Activated T-helper 9 cell treated with anti-CD3 and anti-CD28 coated beads, Interleukin-2, amount 50 U/mL, for 16 hours (primary cell): ENCODE results near the gene C6orf58.
"Not testable (repeated sequence)": the region's sequence is repeated elsewhere in the genome, so short reads cannot be mapped to it uniquely, and the experiment has no call there.

Source experiments
- DNase-seq: peaks from one replicate; pipeline ENCODE4 v3.0.0-alpha.2; 2020; ENCODE audit warnings: low read depth

Gene C6orf58

DNA sequence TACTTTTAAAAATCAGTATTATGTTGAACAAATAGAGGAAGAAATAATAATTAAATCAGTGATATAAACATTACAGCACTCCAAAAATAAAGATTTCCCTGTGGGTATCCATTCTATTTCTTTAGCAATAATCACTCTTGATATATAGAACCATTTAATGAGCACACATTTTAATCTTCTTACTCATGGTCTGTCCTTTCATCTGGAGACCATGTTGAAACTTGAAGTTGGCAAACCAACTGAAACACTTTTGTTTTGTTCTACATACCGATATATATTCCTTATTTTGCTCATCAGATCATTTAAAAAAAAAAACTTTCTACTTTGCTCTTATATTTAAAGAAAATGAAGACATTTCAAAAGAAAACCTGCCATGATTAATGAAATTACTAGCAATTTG, 13.4 kb downstream of the C6orf58 start:
- no peak for DNase-seq

- no peak for DNase-seq
Observed at GRCh38 chr6:127592964-127593363, 16.0 kb downstream of the C6orf58 start.

DNA sequence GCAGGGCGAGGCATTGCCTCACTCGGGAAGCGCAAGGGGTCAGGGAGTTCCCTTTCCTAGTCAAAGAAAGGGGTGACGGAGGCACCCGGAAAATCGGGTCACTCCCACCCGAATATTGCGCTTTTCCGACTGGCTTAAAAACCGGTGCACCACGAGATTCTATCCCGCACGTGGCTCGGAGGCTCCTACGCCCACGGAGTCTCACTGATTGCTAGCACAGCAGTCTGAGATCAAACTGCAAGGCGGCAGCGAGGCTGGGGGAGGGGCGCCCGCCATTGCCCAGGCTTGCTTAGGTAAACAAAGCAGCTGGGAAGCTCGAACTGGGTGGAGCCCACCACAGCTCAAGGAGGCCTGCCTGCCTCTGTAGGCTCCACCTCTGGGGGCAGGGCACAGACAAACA, 16.5 kb downstream of the C6orf58 start:
- not testable (repeated sequence) for DNase-seq

GRCh38 chr6:127606131-127606562, 29.2 kb downstream of the C6orf58 start:
- no peak for DNase-seq

DNA sequence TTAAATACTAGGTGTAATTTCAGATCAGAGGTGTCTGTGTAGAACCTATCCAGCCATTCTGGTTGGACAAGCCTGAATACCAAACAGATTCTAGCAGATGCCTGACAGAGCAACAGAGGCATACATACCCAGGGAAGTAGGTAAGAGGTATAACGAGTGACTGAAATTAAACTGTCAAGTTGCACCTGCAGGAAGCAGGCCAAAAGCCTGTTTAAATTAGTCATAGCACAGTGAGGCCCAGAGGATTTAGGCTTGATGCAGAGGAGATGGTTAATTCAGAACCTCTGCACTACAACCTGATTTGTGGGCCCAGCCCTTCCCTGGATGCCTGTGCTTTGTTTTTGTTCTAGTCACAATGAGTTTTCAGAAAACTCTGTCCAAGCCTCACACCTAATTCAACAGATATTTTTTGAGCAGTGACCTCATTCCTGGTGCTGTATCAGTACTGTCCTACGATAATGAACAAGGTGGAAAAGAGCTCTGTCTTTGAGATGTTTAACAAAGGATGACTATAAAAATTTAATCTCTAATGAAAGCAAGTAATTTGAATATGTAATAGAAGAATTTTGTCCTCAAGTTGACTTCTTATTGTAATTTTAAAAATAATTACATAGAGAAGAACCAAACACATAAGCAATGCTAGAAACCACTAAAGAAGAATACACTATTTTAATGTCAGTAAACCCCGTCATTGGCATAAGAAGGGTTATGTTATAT, 31.7 kb downstream of the C6orf58 start:
- no peak for DNase-seq

- no peak for DNase-seq
Observed at GRCh38 chr6:127618729-127619128, 41.8 kb downstream of the C6orf58 start.

DNA sequence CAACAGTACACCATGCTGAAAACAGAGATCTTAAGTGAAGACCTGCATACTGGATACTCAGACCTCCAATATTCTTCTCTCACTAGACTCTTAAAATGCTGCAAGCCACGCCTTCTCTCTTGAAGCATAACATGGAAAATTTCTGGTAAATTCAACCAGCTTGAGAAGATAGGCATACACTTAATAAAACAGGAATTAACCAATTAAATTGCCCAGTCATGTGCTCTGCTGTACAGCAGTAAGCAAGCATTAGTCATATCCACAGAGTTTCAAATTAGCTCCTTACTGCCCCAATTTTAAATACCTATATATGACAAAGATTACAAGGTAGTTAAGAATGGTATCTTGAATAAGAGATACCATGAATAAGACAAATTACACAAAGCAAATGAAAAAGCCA, 53.8 kb downstream of the C6orf58 start:
- DNase-seq: no peak

DNA sequence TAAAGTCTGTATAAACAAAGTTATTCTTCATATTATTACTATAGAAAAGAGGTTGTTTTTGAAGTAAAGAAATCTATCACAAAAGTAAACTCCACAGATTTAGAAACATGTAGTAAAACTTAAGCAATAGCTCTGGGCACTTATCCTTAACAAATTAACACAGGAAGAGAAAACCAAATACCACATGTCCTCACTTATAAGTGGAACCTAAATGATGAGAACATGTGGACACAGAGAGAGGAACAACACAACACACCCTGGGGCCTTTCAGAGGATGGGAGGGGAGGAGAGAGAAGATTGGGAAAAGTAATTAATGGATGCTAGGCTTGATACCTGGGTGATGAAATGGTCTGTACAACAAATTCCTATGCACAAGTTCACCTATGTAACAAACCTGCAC, 57.2 kb downstream of the C6orf58 start:
- DNase-seq: no peak

DNA sequence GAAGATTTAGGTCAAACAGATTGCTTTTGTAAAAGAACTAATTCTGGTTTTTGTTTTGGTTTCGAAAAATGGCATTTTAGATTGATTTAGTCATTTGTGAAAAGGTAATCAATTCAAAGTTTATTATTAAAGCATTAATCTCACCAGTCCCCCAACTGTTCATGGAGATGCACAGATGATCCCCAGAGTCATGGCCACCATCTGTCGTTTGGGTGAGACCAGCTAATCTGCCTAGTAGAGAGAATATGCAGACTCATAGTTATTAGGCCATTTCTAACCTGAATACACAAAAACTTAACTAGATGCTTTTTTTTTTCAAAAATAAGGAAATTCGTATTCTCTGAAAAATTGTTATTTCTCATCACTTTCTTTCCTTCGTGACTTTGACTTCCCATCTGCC, 58.1 kb downstream of the C6orf58 start:
- no peak for DNase-seq

DNA sequence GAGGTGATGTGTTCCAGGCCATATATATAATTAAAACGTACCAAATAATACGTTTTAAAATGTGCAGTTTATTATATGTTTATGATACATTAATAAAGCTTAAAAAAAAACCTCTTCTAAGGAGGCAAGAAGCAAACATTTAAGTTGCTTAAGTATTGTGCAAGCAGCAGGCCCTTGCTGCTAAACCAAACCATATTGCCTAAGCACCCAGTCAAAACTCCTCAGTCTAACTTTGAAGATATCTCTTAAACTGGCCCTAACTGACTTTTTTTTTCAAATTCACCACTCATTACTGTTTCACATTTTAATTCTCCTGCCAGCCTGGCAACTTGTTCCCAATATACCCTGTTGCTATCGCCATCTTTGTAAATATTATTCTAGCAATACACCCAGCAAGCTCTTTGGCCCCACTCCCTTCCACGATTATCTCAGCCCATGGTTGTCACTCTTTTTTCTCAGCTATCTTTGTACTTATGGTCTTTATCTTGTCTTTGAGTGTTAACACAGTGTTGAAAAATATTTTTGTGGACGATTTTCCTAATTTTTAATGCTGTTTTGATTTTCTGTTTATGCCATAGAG, 60.9 kb downstream of the C6orf58 start:
- DNase-seq: no peak
